Small intestine (tissue), 7 donors: ENCODE measurements around the gene NTRK3. TPM values are rescaled to one million over a fixed set of nuclear protein-coding genes. Genes with fewer than 3 reads are reported as not detected.

Experiments used
- DNase-seq, 2 donors: peaks; one replicate each; pipeline versions ENCODE4 v3.0.0 to v3.0.0-alpha.2; 2013
- FAIRE-seq: peaks from 2 replicates; lab custom pipeline; 2012; peaks lifted over from hg19 to GRCh38; lab: Jason Lieb, UNC
- H3K27ac ChIP-seq, 3 donors: one replicate each; pipeline ENCODE4 v1.5.1; 2013; ENCODE audit warnings: low read length in 2 of 3, mild to moderate bottlenecking in 2 of 3, control low read depth in 1 of 3, inconsistent platforms in 1 of 3, low read depth in 1 of 3, moderate library complexity in 1 of 3
- H3K27me3 ChIP-seq, 3 donors: one replicate each; pipeline ENCODE4 v1.6.1; 2013; ENCODE audit warnings: low read length in 3 of 3, inconsistent platforms in 1 of 3; ENCODE audit not compliant: control insufficient read depth in 3 of 3, insufficient read depth in 3 of 3
- H3K36me3 ChIP-seq, 3 donors: one replicate each; pipeline ENCODE4 v1.6.1; 2013; ENCODE audit warnings: low read length in 3 of 3, inconsistent platforms in 1 of 3, low read depth in 1 of 3, mild to moderate bottlenecking in 1 of 3, moderate library complexity in 1 of 3; ENCODE audit not compliant: control insufficient read depth in 3 of 3, insufficient read depth in 2 of 3
- H3K4me1 ChIP-seq, 3 donors: one replicate each; pipeline ENCODE4 v1.6.1; 2013; ENCODE audit warnings: low read length in 2 of 3, inconsistent platforms in 1 of 3, low read depth in 1 of 3, mild to moderate bottlenecking in 1 of 3, moderate library complexity in 1 of 3; ENCODE audit not compliant: control insufficient read depth in 3 of 3, insufficient read depth in 2 of 3
- H3K4me3 ChIP-seq, 3 donors: one replicate each; pipeline ENCODE4 v1.5.1; 2013; ENCODE audit warnings: low read length in 3 of 3, control low read depth in 1 of 3, inconsistent platforms in 1 of 3, low read depth in 1 of 3, mild to moderate bottlenecking in 1 of 3, moderate library complexity in 1 of 3
- H3K9me3 ChIP-seq, 2 donors: one replicate each; pipeline ENCODE4 v1.6.1; 2013; ENCODE audit warnings: low read depth in 1 of 2, low read length in 1 of 2; ENCODE audit not compliant: control insufficient read depth in 2 of 2, insufficient read depth in 1 of 2
- WGBS, 3 donors: extraction: QIAGEN DNeasy Blood & Tissue Kit; methylation state at CpG; one replicate each; pipeline ENCODE4 v1.1.7; 2013; 5-methylcytosine and 5-hydroxymethylcytosine counted together
- polyA plus RNA-seq, 4 donors: library from polyadenylated mRNA; stranded (reverse) in 3 of 4; unstranded in 1 of 4; fragments of 200-250 nt in 3 of 4; fragments of 120-200 nt in 1 of 4; gene quantifications; one replicate each; pipeline versions ENCODE4 v1.2.1 to v1.2.3, GENCODE V29; 2013
- donor health status: healthy with polysubstance abuse.
- donor health status: control.
- donor health status: control.
- donor health status: Bipolar disorder and iron deficiency.
- donor health status: healthy.

NTRK3 gene
- polyA plus RNA-seq, 4 donors, result under 0.01 to 3.6 (median 0.52) TPM; not detected in 1

- FAIRE-seq, result no peak
These were observed 280.0 kb downstream of the NTRK3 start for GRCh38 chr15:87976552-87976951.

GRCh38 chr15:87973501-87974215, 282.9 kb downstream of the NTRK3 start:
- Histone ChIP-seq H3K27me3 (no peaks in the 10 kb centered on the region), H3K36me3 (no peaks in the 10 kb centered on the region), H3K4me1 (no peaks in the 10 kb centered on the region), H3K4me3 (no peak overlapping the region), H3K27ac (no peak overlapping the region), H3K9me3 (no peaks in the 10 kb centered on the region)
- DNase-seq (no peak), FAIRE-seq (no peak)
- 56 to 67% (median 60%) methylated on average over 12 to 13 of the region's 13 CpGs for WGBS, 3 donors

More at GRCh38 chr15:87976552-87976951, 280.0 kb downstream of the NTRK3 start:
- no peaks in the 10 kb centered on the region for H3K36me3 ChIP-seq
- no peak overlapping the region for H3K27ac ChIP-seq
- no peaks in the 10 kb centered on the region for H3K4me1 ChIP-seq
- H3K9me3 ChIP-seq, result no peaks in the 10 kb centered on the region
- no peak overlapping the region for H3K4me3 ChIP-seq
- WGBS, 3 donors, result 78 to 84% (median 80%) methylated on average over 3 of the region's 3 CpGs
- no peaks in the 10 kb centered on the region for H3K27me3 ChIP-seq
- no peak for DNase-seq

GRCh38 chr15:87971076-87971475, 285.5 kb downstream of the NTRK3 start:
- Histone ChIP-seq H3K27ac (no peak overlapping the region), H3K27me3 (no peaks in the 10 kb centered on the region), H3K4me1 (no peaks in the 10 kb centered on the region), H3K36me3 (no peaks in the 10 kb centered on the region), H3K4me3 (no peak overlapping the region), H3K9me3 (no peaks in the 10 kb centered on the region)
- no peak for DNase-seq
- 66 to 75% (median 70%) methylated on average over 3 of the region's 3 CpGs for WGBS, 3 donors
- FAIRE-seq, result no peak

GRCh38 chr15:87967951-87968350, 288.6 kb downstream of the NTRK3 start:
- H3K27me3 ChIP-seq, result no peaks in the 10 kb centered on the region
- DNase-seq (no peak), FAIRE-seq (no peak)
- no peaks in the 10 kb centered on the region for H3K36me3 ChIP-seq
- H3K9me3 ChIP-seq, result no peaks in the 10 kb centered on the region
- H3K27ac ChIP-seq, result no peak overlapping the region
- no peaks in the 10 kb centered on the region for H3K4me1 ChIP-seq
- H3K4me3 ChIP-seq, result no peak overlapping the region
- 69 to 85% (median 83%) methylated on average over 2 of the region's 2 CpGs for WGBS, 3 donors

DNA sequence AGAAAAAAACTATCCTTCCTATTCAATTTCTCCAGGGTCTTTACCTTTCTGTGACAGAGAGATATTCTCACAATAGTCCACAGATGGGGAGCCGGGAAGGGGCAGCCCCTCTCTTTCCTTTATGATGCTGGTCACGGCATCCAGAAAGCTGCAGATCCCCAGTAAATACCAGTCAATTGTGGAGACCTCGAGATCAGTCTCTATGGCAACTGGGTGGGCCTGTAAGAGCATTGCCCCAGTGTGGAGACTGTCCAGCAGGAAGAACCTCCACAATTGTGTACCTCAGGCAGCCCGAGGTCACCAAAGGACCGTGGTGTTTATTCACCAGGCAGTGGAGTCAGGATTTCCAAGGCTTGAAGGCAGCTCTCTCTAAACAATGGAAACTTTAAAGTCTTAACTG, 291.2 kb downstream of the NTRK3 start:
- H3K27ac ChIP-seq, result no peak overlapping the region
- no peak overlapping the region for H3K4me3 ChIP-seq
- WGBS, 3 donors, result 57 to 66% (median 62%) methylated on average over 5 of the region's 5 CpGs
- H3K36me3 ChIP-seq, result no peaks in the 10 kb centered on the region
- no peaks in the 10 kb centered on the region for H3K9me3 ChIP-seq
- DNase-seq (no peak), FAIRE-seq (no peak)
- no peaks in the 10 kb centered on the region for H3K27me3 ChIP-seq
- H3K4me1 ChIP-seq, result no peaks in the 10 kb centered on the region

GRCh38 chr15:87962428-87962827, 294.1 kb downstream of the NTRK3 start:
- Histone ChIP-seq H3K27ac (no peak overlapping the region), H3K4me1 (no peaks in the 10 kb centered on the region), H3K9me3 (no peaks in the 10 kb centered on the region), H3K36me3 (no peaks in the 10 kb centered on the region), H3K4me3 (no peak overlapping the region), H3K27me3 (no peaks in the 10 kb centered on the region)
- DNase-seq, result no peak
- 12 to 26% (median 19%) methylated on average over 4 of the region's 4 CpGs for WGBS, 3 donors
- FAIRE-seq, result no peak

GRCh38 chr15:87961851-87962420, 294.6 kb downstream of the NTRK3 start:
- Histone ChIP-seq H3K4me1 (no peaks in the 10 kb centered on the region), H3K36me3 (no peaks in the 10 kb centered on the region), H3K4me3 (no peak overlapping the region), H3K27ac (no peak overlapping the region), H3K9me3 (no peaks in the 10 kb centered on the region), H3K27me3 (no peaks in the 10 kb centered on the region)
- 49 to 57% (median 55%) methylated on average over 2 of the region's 2 CpGs for WGBS, 3 donors
- DNase-seq, result no peak
- FAIRE-seq, result no peak

DNA sequence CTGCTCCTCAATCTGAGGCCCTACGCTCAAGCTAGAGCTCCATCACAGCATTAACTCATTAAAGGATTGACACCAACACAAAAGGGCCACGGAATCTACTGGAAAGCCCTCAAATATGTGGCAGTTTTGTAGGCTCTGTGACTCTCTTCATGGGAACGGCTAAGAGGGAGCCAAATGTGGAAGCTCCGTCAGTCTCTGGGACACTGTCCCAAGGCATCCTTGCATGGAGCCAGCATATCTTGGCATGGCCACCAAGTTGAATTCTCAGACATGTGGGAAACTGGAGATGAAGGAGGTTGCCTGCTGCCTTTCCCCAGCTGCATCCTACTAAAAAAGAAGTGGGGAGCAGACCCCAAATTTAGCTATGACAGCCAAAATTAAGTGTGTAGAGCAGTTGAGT, 296.9 kb downstream of the NTRK3 start:
- no peaks in the 10 kb centered on the region for H3K36me3 ChIP-seq
- no peak overlapping the region for H3K4me3 ChIP-seq
- H3K27me3 ChIP-seq, result no peaks in the 10 kb centered on the region
- no peak for DNase-seq
- 80 to 89% (median 87%) methylated on average over 4 of the region's 4 CpGs for WGBS, 3 donors
- FAIRE-seq, result no peak
- no peaks in the 10 kb centered on the region for H3K9me3 ChIP-seq
- H3K27ac ChIP-seq, result no peak overlapping the region
- no peaks in the 10 kb centered on the region for H3K4me1 ChIP-seq
